HepG2 (cell line): ENCODE measurements around the gene FASTKD1. TPM values are rescaled to one million over a fixed set of nuclear protein-coding genes. Genes with fewer than 3 reads are reported as not detected.

ENCODE experiments used
- ATAC-seq: fragments of 200-7000 bp; cut with Tn5 transposase; 3 replicates; pipeline ENCODE4 v1.9.1; 2020; ENCODE audit warnings: mild to moderate bottlenecking, moderate library complexity
- BruUV-seq: library from RNA; stranded (reverse); fragments of 400-500 nt; replicated peaks from 2 replicates; lab custom pipeline; 2021; lab: Mats Ljungman, UMichigan
- CTCF ChIA-PET: fragments of 300-600 bp; formaldehyde crosslinking; extraction: SDS; loops from one replicate; lab custom pipeline; 2021; ENCODE audit warnings: low total read pairs, inconsistent platforms, low intra/inter-chr PET ratio; lab: Yijun Ruan, JAX
- POLR2A ChIA-PET: fragments of 350-600 bp; sonication (Branson Sonifier 250); formaldehyde crosslinking; loops from one replicate; lab custom pipeline; 2020; ENCODE audit warnings: antibody characterized with exemption, inconsistent platforms; lab: Yijun Ruan, JAX
- DNase-seq: peaks from one replicate; pipeline ENCODE4 v3.0.0-alpha.2; 2015; ENCODE audit warnings: low spot score
- FAIRE-seq: peaks from 3 replicates; lab custom pipeline; 2011; peaks lifted over from hg19 to GRCh38; lab: Jason Lieb, UNC
- H2AFZ ChIP-seq: one replicate; pipeline ENCODE4 v1.6.1; 2011; ENCODE audit warnings: low read length, inconsistent platforms
- H3K27ac ChIP-seq: fragments of 300-600 bp; 3 replicates; pipeline ENCODE4 v1.8.0; 2011; ENCODE audit warnings: mixed run types, mild to moderate bottlenecking, mixed read lengths, low read length, inconsistent platforms; ENCODE audit not compliant: insufficient read depth; ENCODE audit errors: extremely low read length
- H3K27me3 ChIP-seq, 2 experiments: fragments of 200-600 bp in 1 of 2; 2 replicates in 1 of 2; 3 replicates in 1 of 2; pipeline versions ENCODE4 v1.6.0 to v1.8.0; 2011; ENCODE audit warnings: low read length in 2 of 2, mild to moderate bottlenecking in 2 of 2, moderate library complexity in 2 of 2, inconsistent platforms in 1 of 2; ENCODE audit not compliant: insufficient read depth in 2 of 2, control insufficient read depth in 1 of 2
- H3K36me3 ChIP-seq, 2 experiments: fragments of 200-600 bp in 1 of 2; replicated peaks in 1 of 2; 2 replicates in 1 of 2; 3 replicates in 1 of 2; pipeline versions ENCODE4 v1.5.1 to v1.8.0; 2011; ENCODE audit warnings: low read length in 2 of 2, inconsistent platforms in 1 of 2; ENCODE audit not compliant: insufficient read depth in 2 of 2, control insufficient read depth in 1 of 2
- H3K4me1 ChIP-seq: 2 replicates; pipeline ENCODE4 v1.5.1; 2012; ENCODE audit warnings: low read length, inconsistent platforms; ENCODE audit not compliant: insufficient read depth
- H3K4me2 ChIP-seq: 2 replicates; pipeline ENCODE4 v1.6.0; 2011; ENCODE audit warnings: low read depth, low read length, inconsistent platforms
- H3K4me3 ChIP-seq, 3 experiments: fragments of 200-600 bp in 1 of 3; sonication (generic), shearing (Covaris generic) in 1 of 3; replicated peaks in 1 of 3; 2 replicates each; pipeline ENCODE4 v1.5.1; 2011 to 2016; ENCODE audit warnings: low read length in 3 of 3, inconsistent platforms in 2 of 3, low read depth in 2 of 3, mild to moderate bottlenecking in 2 of 3, control low read depth in 1 of 3, mixed read lengths in 1 of 3; ENCODE audit not compliant: insufficient read depth in 1 of 3
- H3K79me2 ChIP-seq: one replicate; pipeline ENCODE4 v1.6.1; 2011; ENCODE audit warnings: low read length, inconsistent platforms; ENCODE audit not compliant: insufficient read depth
- H3K9ac ChIP-seq: 2 replicates; pipeline ENCODE4 v1.6.0; 2011; ENCODE audit warnings: mild to moderate bottlenecking, low read depth, low read length, inconsistent platforms; ENCODE audit not compliant: insufficient read depth
- H3K9me3 ChIP-seq: 2 replicates; pipeline ENCODE4 v1.5.1; 2012; ENCODE audit warnings: mild to moderate bottlenecking, low read length
- H4K20me1 ChIP-seq: 2 replicates; pipeline ENCODE4 v1.6.0; 2011; ENCODE audit warnings: inconsistent platforms, mild to moderate bottlenecking, low read length, moderate library complexity; ENCODE audit not compliant: insufficient read depth
- ARNT2 ChIP-seq: sonication (generic); formaldehyde crosslinking; IDR thresholded peaks from 2 replicates; pipeline ENCODE4 v1.8.0; 2022; ENCODE audit warnings: mild to moderate bottlenecking, low read depth, missing genetic modification reagents, moderate library complexity
- ESRRA ChIP-seq: sonication (generic); formaldehyde crosslinking; IDR thresholded peaks from 2 replicates; pipeline ENCODE4 v1.5.1; 2020; ENCODE audit warnings: mild to moderate bottlenecking, low read depth, missing genetic modification reagents
- GLI4 ChIP-seq: sonication (generic); formaldehyde crosslinking; IDR thresholded peaks from 2 replicates; pipeline ENCODE4 v1.5.1; 2020; ENCODE audit warnings: missing genetic modification reagents, mild to moderate bottlenecking, moderate library complexity, borderline replicate concordance
- KLF12 ChIP-seq: sonication (generic); formaldehyde crosslinking; IDR thresholded peaks from 2 replicates; pipeline ENCODE4 v1.4.0; 2020; ENCODE audit warnings: missing genetic modification reagents, borderline replicate concordance
- KLF13 ChIP-seq: sonication (generic); formaldehyde crosslinking; IDR thresholded peaks from 2 replicates; pipeline ENCODE4 v1.4.0; 2020; ENCODE audit warnings: mild to moderate bottlenecking, missing genetic modification reagents
- NFIC ChIP-seq: IDR thresholded peaks from 2 replicates; pipeline ENCODE4 v1.6.1; 2012; ENCODE audit warnings: mild to moderate bottlenecking, low read length, inconsistent platforms
- SAP130 ChIP-seq: IDR thresholded peaks from 2 replicates; pipeline ENCODE4 v1.6.1; 2016; ENCODE audit warnings: low read depth
- ZFAT ChIP-seq: sonication (generic); formaldehyde crosslinking; conservative IDR thresholded peaks from 2 replicates; pipeline ENCODE4 v1.8.1; 2023; ENCODE audit warnings: missing genetic modification reagents, inconsistent platforms
- ZNF556 ChIP-seq: sonication (generic); formaldehyde crosslinking; IDR thresholded peaks from 2 replicates; pipeline ENCODE4 v1.4.0; 2020; ENCODE audit warnings: mild to moderate bottlenecking, missing genetic modification reagents, borderline replicate concordance
- ZNF607 ChIP-seq: sonication (generic); formaldehyde crosslinking; IDR thresholded peaks from 2 replicates; pipeline ENCODE4 v1.5.1; 2020; ENCODE audit warnings: missing genetic modification reagents, mild to moderate bottlenecking, borderline replicate concordance
- WGBS: methylation state at CpG from one replicate; pipeline ENCODE4 v1.1.6; 2017; ENCODE audit warnings: low lambda C conversion rate; 5-methylcytosine and 5-hydroxymethylcytosine counted together
- in situ Hi-C: cut with HindIII; loops from 2 replicates; pipeline ENCODE4 v1.10.0; 2017; ENCODE audit warnings: low pct_unique_long_range_greater_than_20kb; ENCODE audit not compliant: extremely low pct_ligation_motif_present
- intact Hi-C: fragments of 100-400 bp; cut with micrococcal nuclease; formaldehyde crosslinking; loops from one replicate; pipeline ENCODE4 v1.10.0; 2022; ENCODE audit not compliant: unreplicated experiment
- polyA plus RNA-seq, 8 experiments: library from polyadenylated mRNA; depleted of rRNA in 3 of 8; stranded (reverse) in 7 of 8; unstranded in 1 of 8; fragments of >200 nt; fragmentation: Illumina TruSeq in 4 of 8; extraction: Trizol in 4 of 8; gene quantifications; 2 replicates each; pipeline versions ENCODE4 v1.2.1 to v1.2.3, GENCODE V29; 2011 to 2016; ENCODE audit warnings: low read depth in 4 of 8, missing spikeins in 1 of 8, mixed read lengths in 1 of 8; ENCODE audit not compliant: insufficient read depth in 1 of 8
- total RNA-seq, 5 experiments: library from RNA; depleted of rRNA; stranded (reverse); fragments of >200 nt; fragmentation: Illumina TruSeq; extraction: Trizol; gene quantifications; 2 replicates each; pipeline ENCODE4 v1.2.3, GENCODE V29; 2016; ENCODE audit warnings: low read depth in 1 of 5
- TF ChIP-seq, protein P1 (sequence below): sonication (generic); formaldehyde crosslinking; IDR thresholded peaks from 2 replicates; pipeline ENCODE4 v1.8.0; 2022; ENCODE audit warnings: mild to moderate bottlenecking, missing genetic modification reagents

Gene FASTKD1
- total and polyA plus RNA-seq, 2 of the 13 experiments (the other 11 are each of a cell fraction or from before 2014, with no cell fraction given): 35.0 to 38.0 TPM

DNA sequence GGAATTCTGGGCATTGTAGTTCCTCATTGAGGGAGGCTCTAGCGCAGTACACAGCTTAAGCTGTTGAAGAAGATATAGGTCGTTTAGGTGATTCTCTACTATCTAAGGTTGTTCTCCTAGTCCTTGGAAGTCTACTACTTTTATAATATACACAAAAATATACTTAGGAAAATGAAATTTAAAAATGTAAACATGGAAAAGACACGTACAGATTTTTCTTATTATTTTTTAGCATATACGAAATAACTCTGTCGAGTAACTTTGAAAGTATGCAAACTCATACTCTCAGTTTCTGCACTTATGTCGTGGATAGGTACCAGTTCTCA is 272 bp upstream of the FASTKD1 start (continued):
- TF ChIP-seq, protein P1, sequence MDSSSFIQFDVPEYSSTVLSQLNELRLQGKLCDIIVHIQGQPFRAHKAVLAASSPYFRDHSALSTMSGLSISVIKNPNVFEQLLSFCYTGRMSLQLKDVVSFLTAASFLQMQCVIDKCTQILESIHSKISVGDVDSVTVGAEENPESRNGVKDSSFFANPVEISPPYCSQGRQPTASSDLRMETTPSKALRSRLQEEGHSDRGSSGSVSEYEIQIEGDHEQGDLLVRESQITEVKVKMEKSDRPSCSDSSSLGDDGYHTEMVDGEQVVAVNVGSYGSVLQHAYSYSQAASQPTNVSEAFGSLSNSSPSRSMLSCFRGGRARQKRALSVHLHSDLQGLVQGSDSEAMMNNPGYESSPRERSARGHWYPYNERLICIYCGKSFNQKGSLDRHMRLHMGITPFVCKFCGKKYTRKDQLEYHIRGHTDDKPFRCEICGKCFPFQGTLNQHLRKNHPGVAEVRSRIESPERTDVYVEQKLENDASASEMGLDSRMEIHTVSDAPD (CRISPR knock-in tag): no peak
- TF ChIP-seq ESRRA (CRISPR knock-in tag) (no peak), ZNF607 (peak; percentile 4; the same call in 1 of the 2 replicates), ARNT2 (CRISPR knock-in tag) (0 out of 2 replicates have a peak, but pooled peaks have one; percentile 11), ZNF556 (CRISPR knock-in tag) (no peak), NFIC (0 out of 2 replicates have a peak, but pooled peaks have one; percentile 10), KLF12 (CRISPR knock-in tag) (no peak), GLI4 (CRISPR knock-in tag) (no peak), SAP130 (no peak), KLF13 (no peak)

DNA sequence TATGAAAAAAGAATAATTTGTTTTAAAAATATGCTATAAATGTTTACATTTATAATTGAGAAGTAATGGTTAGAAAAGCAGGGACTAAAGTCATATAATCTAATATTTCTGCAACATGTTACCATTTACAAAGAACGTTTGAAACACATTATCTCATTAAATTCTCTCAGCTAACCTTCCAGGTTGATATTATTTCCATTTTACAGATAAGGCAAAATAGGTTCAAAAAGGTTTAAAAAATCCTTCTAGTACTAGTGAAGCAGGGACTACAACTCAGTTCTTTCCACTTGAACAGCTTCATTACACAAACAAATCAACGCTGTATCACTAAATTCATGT is 875 bp downstream of the FASTKD1 start:
- peak overlapping the region; percentile 52 for H3K27ac ChIP-seq
- CTCF ChIA-PET: no interaction called here
- H2AFZ ChIP-seq: peak overlapping the region; percentile 60
- H3K36me3 ChIP-seq: no peaks in the 10 kb centered on the region; a peak in 1 of 5 replicates
- H3K9me3 ChIP-seq: no peaks in the 10 kb centered on the region
- TF ChIP-seq ZFAT (CRISPR knock-in tag): no peak
- intact Hi-C loops: loop anchor here (1.0 to 5.0 kb wide), 3 partner anchors 12 to 110 kb away; partner anchors contain the start of genes BBS5 and PPIG
- FAIRE-seq (no peak), DNase-seq (no peak), ATAC-seq (no peak)
- peak overlapping the region; percentile 74 for H3K9ac ChIP-seq
- no peaks in the 10 kb centered on the region for H4K20me1 ChIP-seq
- peaks cover 24% of the 10 kb centered on the region for H3K79me2 ChIP-seq
- peak overlapping the region; percentile 83 to 86 (median 84) for H3K4me3 ChIP-seq
- BruUV-seq: no TSS peak
- in situ Hi-C loops: no loop called here
- H3K4me2 ChIP-seq: peak overlapping the region; percentile 93
- peaks cover 28% of the 10 kb centered on the region for H3K4me1 ChIP-seq
- no peaks in the 10 kb centered on the region; a peak in 1 of 5 replicates for H3K27me3 ChIP-seq
- POLR2A ChIA-PET: interaction anchor here (0.9 to 3.5 kb wide), 4 partner anchors 11 to 256 kb away, joined by 3 to 21 read pairs (median 4); partner anchors contain the start of genes BBS5 and PPIG
- WGBS: 3% methylated on average over 2 of the region's 2 CpGs
